Stimulated activated CD4-positive, alpha-beta T cell treated with anti-CD3 and anti-CD28 coated beads, Interleukin-1b, Interleukin-23, amount 100 ng/mL, for 4 hours (primary cell): ENCODE measurements around the gene GRIA4.

Experiments
- DNase-seq, 2 donors: peaks; one replicate each; pipeline ENCODE4 v3.0.0-alpha.2; 2020; ENCODE audit warnings: low read depth in 2 of 2

GRIA4 gene

DNA sequence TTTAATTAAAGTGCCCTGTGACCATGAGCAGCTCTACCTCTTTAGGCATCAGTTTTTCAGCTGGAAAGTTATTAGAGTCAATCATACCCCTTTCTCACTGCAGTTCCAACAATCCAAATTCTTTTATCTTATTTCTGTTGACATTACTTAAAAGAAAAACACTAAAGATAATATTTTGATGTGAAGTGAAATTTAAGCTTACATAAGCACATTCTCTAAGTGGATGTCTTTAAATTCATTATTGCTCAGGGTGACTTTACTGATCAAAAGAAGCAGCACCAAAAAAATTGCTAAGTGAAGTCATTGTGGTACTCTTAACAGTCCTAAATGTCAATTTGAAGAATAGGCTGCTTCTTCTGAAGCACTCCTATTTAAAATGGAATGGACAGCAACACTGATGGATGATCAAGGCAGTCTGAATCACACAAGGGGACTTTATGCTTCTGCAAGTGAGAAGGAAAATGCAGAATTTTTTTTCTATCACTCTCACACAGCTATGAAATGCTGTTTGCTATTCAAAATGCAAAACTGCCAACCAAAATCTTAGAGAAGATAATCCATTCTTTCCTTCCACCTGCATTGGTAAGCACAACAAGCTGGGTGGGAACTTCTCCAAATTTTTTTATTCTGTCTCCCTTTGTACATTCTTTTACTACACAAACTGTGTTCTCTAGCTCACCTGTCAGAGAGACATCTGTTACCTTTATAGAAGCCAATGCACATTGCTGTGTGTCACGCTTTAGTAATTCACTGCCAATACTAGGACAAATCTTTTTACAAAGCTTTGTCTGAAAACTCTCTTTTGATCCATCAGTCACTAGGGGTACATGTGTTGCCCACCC is 179.9 kb downstream of the GRIA4 start:
- DNase-seq: no peak

DNA sequence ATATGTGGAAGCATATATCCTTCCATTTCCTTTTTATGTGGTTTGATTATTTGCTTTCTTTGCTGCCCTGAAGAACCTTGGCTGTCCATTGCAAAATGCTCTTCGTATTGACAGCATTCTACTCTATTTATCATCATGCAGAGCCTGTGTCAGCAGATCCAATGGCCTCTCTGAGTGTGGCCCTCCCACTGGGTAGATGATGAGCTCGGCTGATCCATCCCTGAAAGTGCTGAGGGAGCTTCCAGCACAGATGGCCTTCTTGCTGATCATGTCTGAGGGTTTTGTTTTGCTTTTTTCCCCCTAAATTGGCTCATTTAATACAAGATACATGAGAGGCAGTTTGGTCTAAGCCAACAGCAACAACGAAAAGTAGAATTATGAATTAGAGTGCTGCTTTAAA is 181.0 kb downstream of the GRIA4 start:
- DNase-seq: no peak

DNA sequence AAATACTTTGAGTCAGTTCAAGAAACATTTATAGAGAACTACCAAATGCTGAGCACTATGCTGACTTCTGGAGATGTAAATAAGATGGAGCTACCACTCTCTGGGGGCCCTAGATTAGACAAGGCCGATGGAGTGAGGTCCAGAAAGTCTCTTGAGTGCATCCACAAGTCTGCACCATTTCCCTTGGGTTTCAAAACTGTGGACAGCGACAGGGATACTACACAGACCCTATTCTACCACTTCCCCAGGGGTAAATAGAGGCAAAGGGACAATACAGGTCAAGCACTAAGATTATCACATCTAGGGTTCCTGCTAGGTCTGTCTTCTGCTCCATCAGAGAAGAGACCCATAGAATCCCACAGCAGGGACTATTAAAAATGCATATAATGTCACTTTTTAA is 183.2 kb downstream of the GRIA4 start:
- no peak for DNase-seq

DNA sequence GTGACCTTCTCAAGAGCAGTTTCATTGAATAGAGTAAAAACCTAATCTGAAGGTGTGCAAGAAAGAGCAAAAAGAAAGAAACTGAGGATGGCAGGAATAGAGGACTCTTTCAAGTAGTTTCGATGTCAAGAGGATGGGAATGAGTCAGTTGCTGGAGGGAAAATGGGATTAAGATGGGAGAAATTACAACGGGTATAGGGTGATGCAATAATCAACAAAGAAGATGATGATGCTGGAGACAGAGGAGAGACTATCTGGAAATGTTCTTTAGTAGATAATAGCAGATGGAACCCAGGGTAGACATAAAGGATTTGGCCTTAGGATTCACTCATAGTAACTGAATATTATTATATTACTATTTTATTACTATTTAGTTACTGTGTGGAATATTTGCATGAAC is 189.4 kb downstream of the GRIA4 start:
- no peak for DNase-seq

DNA sequence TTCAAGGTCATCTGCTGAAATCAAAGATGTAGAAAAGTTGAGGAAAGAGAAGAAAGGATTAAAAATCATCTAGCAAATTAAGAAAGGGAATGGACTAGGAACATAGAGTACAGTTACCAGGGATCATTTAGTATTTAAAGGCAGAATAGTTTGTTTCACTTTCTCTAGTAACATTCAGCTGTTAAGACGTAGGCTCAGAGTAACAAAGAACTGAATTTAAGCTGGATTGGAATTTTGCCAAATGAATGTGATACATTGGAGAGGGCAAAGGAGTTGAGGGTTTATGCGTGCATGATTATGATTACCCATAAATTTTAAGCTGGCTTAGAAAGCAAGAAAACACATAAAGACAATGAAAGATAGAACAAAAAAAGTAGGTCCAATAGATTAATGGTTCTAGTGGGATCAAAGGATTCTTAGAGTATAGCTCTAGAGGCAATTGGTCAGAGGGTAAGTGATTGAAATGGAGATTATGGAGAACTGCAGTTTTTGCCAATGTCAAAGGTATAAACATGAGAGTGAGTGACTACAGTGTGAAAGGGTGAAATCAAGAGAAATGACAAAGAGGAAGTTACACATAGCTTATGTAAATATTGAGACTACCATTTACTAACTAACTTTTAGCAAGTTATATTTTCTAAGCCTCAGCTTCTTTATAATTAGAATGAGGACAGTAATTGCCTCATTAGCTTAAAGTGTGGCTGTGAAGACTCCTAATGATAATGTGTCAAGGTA is 190.0 kb downstream of the GRIA4 start:
- no peak for DNase-seq

DNA sequence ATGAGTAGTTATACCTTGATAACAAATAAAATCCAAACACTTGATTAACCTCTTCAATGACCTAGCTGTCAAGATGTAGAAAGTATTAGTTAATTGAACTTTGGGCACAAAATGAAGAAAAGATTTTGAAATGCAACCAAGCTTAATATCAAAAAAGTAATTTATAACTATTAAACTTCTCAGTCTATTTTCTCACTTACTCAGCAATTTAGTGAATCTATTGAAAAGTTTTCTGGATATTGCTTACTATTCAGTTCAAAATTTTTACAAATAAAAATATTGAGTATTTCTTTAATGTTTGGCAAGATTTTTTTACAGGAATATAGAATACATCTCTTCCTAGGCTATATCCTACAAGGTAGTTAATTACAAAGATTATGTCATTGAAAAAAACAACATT is 192.5 kb downstream of the GRIA4 start:
- no peak for DNase-seq

DNA sequence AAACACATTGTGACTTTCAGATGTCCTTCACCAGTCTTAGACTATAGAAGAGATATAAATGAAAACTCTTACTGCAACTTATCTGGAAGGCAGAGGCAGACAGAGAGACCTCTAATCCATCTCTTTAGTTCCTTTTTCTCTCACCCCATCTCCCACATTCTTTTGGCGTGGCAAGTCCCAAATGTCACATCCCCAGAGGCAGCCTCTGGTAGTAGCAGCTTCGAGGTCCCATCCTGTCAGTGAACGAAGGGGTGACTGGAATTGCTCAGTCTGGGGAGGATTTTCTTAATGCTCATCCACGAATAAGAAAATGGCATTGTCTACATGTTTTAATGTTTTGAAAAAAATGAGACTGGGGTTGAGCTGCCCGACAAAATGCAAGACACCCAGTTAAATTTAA is 201.4 kb downstream of the GRIA4 start:
- no peak for DNase-seq

DNA sequence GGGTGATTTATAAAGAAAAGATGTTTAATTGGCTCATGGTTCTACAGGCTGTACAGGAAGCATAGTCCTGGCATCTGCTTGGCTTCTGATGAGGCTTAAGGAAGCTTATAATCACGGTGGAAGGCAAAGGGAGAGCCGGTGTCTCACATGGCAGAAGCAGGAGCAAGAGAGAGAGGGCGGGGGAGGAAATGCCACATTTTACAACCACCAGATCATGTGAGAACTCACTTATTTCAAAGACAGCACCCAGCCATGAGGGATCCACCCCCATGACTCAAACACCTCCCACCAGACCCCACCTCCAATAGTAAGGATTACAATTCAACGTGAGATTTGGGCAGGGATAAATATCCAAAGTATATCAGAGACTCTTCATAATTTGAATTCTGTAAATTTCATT is 211.5 kb downstream of the GRIA4 start:
- DNase-seq: no peak

DNA sequence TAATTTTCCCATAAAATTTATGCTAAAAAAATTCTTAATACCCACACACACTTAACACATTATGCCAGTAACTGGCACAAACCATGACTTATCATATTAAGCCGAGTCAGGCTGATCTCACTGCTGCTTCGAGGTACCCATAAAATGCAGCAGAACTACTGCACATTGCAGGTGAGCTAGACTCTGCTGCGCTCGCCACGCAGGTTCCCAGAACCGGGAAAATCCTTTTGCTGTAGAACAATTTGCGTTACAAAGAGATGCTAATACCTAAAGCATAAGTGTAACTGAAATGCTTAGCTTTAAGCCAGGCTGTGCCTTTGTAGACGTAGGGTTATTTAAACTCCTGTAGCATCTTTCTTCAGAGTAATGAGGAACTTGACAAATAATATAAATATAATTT is 211.9 kb downstream of the GRIA4 start:
- DNase-seq: no peak

DNA sequence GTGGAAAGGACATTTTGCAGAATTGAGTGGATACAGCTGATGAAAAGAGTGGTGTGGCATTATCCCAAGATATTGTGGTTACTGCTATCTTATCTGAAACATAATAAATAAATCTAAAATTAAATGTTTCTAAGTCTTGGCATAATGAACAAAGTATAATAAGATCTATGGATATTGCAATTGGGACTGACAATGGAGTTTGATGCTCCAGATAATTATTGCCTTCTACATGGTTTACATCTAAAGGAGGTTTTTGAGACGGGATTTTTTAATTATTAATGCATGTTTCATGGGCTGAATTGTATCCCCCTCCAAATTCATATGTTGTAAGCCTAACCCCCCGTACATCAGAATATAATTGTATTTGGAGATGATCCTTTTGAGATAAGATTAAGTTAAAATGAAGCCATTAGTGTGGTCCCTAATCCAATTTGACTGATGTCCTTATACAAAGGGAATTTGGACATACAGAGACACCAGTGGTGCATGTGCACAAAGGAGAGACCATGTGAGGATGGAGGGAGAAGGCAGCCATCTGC is 213.7 kb downstream of the GRIA4 start:
- DNase-seq: no peak

DNA sequence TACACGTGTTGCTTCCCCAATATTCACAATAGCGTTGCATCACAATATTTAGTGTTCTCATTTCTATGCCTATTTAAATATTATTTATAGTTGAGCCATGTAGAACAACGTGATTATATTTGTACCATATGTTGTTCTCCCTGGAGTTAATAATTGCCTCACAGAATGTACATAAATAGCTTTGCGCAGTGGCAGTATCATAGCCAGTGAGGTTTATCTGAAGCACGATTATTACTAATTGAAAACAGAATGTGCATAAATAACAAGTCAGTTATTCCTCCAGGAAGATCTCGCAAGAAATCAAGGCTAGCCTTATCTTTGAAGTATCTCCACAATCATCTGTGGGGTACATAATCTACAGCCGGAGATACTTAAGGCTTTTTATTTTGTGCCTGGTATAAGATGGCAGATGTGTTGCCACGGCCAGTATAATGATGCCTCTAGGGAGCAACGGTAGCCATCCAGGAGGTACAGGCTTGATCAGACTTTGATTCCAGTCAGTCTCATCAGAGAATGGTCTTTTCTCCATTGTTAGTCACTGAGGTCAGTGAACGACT is 214.7 kb downstream of the GRIA4 start:
- DNase-seq: no peak

DNA sequence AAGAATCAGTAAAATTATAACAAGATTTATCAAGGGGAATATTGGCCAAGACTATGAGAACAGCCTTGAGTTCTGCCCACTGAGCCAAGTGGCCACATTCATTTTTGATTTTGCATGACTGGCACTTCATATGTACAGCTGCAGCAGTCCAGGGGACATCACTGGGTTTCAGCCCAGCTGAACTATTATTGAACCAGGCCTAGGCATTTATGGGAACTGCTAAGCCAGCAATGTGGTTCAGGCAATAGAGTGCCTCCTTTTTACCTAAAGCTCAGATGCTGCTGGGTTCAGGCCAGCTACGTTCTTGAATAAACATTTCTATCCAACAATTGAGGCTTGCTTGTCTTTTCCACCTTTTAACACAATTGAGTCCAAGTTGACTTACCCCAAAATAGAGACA is 215.3 kb downstream of the GRIA4 start:
- DNase-seq: no peak

DNA sequence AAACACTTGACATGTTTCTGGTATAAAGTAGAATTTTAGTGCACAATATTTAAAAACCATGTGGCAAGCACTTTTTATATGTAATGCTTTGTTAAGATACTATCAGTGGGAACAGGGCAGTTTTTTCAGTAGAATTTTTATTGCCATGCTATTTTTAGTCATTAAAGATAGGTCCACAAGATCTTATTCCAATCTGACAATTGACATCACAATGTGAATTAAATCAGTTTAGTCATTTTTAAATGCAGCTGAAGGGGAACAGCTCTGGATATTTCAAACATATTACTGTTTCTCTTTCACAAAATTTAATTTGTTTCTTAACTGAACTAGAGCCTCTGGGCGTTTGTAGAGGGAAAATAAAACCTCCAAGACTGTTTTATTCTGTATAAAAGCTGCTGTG is 218.0 kb downstream of the GRIA4 start:
- DNase-seq: no peak

DNA sequence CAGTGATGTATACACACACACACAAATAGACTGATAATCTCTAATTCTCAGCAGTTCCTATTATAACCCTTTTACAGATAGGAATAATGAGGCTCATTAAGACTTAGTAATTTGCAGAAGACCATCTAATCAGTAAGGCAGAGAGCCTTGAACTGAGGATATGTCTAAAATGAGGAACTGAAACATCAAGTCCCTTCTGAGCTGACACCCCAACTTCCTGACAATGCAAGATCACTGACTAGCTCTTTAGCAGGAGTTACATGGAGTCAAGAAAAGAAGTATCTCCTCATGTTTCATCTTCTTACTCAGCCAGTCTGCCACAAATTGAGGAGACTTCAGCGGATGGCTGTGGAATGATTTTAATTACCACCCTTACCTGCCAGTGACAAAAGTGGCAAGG is 219.2 kb downstream of the GRIA4 start:
- no peak for DNase-seq

DNA sequence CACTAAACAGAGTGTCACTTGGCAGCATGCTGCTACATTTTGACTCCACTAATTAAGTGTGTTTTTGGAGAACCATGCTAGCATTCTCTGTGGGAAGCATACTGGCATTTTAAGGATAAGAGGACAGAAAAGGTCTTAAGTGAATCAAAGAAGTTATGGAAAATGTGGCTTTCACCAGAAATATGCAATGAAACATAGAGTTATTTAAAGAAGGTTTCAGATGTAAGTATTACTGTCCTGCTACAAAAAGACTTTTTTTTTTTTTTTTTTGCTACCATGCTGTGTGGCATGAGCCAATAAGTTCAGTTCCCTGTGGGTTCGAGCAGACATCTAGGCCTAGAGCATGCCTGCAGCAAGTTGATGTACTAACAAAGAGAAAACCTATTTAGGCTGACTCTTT is 224.6 kb downstream of the GRIA4 start:
- no peak for DNase-seq

DNA sequence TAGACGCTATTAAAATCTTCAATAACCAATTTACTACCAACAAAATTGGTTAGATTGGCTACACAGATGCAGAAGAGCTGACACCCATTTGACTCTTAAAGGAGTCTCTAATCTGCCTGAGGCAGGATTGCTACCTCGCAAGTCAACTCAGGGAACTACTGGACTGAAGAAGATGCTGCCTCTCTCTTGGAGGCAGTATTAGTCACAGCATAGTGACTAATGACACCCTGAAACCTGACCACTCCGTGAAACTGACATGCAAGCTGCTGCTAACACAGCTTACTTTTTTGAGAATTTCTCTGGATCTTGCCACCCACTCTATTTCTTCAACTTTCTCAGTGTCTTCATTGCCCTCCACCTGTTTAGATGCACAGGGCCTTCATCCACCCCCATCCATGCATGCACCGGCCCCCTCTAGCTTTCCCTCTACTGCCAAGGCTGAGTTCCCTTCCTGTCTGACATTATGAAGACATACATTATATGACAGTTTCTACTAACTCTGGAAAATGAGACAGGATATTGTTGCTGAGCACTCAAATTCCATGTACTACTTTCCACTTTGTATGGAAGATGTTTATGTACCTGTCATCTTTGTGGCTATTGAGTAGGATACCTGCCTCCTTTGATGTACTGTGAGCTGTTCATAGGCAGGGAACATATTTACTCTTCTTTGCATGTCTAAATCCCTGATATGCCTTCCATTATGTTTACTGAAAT is 229.0 kb downstream of the GRIA4 start:
- DNase-seq: no peak

DNA sequence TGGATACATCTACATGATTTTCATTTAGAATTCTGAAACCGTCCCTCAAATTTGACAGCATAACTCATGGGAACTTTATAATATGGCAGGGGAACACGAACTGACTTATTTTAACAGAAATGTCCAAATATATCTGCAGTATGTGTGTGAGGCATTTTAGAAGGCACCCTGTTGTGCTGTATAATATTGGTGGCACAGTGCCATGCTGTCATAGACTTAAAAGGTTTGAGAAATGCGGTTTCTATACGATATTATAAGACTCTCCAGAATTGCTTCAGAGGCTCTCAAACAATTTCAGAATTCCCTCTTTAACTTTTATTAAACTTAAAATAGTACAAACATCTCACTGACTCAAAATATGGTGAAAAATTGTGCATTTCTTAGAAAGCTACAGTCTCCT is 230.5 kb downstream of the GRIA4 start:
- no peak for DNase-seq

DNA sequence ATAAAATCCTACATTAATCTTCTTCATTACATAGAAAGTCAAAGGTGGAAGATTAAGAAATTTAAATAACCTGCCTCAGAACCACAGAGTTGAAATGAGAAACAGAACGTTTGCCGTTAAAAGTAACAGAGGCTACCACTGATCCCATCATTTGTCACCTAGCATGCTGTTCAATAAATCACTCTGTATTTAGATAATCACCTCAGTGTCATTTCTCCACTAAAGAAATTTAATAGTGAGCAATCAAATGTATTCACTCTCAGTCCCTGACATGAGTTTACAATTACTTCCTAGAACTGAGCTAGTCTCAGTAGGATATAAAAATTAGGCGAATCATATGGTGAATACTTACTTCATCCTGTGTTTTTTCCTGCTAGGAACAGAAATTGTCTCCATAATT is 242.5 kb downstream of the GRIA4 start:
- no peak for DNase-seq

DNA sequence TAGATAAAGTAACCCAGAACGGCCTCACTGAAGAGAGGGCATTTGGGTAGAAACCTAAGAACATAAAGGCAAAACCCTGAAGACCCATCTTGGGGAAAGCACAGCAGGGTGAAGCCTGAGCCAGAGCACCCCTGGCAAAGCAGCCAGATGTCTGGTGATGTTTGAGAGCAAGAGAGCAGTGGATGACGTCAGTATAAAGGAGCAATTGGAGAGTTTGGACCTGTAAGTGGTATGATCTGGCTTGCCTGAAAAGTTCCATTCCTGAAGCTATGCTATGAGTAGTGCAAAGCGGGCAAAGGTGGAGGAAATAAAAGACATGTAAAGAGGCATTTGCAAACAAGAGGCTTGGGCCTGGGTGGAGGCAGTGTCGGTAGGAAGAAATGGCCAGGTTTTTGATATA is 244.4 kb downstream of the GRIA4 start:
- DNase-seq: no peak

DNA sequence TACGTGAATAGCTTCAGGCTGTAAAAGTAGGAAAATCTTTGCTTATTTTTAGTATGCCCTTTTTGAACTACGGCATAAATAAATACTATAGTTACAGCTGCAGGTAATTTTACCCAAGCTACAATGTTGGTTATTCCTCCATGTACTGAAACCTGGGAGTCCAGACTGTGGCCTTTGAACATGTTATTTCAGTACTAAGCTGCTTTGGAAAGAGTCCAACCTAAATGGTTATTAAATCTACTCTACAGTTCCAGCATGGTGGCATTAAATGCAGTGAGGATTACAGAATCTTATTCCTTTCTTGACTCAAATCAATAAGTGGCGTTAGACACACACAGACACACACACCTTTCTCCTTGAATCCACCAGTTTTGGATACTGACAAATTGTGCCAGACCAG is 247.1 kb downstream of the GRIA4 start:
- no peak for DNase-seq

DNA sequence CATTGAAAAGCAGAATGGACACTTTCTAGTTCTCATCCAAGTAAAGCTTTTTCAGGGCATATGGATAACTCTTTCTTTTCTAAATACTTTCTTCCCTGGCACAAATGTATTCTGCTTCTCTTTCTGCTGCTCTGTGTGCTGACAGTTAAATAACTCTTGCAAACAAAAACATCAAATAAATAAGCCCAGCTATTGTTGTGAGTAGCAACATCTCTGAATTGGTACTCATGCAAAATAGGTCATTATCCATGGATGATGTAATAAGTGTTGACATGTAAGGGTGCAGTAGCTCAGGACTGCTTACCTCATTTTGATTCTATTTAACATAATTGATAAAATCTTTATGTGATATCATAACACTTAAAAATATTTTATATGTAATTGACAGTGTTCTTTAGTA is 247.9 kb downstream of the GRIA4 start:
- DNase-seq: no peak

DNA sequence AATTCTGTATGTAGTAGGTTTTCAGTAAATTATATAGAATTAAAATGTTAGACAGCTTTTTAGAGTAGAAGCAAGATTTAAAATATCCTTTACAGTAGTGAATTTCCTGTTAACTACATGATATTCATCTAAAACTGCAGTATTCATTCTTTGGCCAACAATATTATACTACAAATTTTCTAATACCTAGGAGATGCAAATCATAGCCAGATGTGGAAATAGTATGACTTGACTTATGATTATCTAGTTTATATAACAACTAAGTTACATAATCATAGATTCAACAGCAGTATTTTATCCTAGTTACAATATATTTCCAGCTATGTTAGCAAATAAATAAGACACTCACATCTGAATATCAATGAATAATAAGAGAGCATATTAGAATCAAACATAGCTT is 249.0 kb downstream of the GRIA4 start:
- DNase-seq: no peak
